ENCODE data around the gene NAALADL2. TPM values are rescaled to one million over a fixed set of nuclear protein-coding genes. Genes with fewer than 3 reads are reported as not detected.

NAALADL2 gene
- total and polyA plus RNA-seq, 9 of the 15 experiments (the other 6 are each of a cell fraction or from before 2014, with no cell fraction given), result 0.29 to 1.1 (median 0.79) TPM; not detected in 1

DNA sequence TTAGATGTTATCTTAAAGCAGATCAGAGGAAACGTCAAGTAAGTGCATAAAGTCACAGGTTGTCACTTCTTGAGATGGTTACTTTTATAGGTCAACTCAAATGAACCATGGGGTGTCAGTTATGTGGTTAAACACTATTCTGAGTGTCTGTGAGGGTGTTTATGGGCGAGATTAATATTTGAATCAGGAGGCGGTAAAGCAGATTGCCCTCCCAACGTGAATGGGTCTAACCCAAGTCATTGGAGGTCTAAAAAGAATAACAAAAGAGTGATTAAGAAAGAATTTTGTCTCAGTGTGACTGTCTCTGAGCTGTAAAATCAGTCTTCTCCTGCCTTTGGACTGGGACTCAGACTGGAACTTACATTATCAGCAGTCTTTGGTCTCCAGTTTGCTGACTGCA, 977.5 kb downstream of the NAALADL2 start:
- WGBS (ENCODE audit: insufficient coverage, low coverage, missing lambda C conversion rate), result 0% methylated on average over 4 of the region's 4 CpGs
- POLR2A ChIA-PET, result no interaction called here

More for the DNA sequence above, 977.5 kb downstream of the NAALADL2 start:
- Histone ChIP-seq H3K27me3 (ENCODE audit: control insufficient read depth in 2 of 2, insufficient read depth in 2 of 2, low read length in 2 of 2) (no peaks in the 10 kb centered on the region), H3K4me3 (no peak overlapping the region), H3K9me1 (ENCODE audit: control insufficient read depth, insufficient read depth, low read length) (no peaks in the 10 kb centered on the region), H3K4me1 (replicated peaks in 1 of 2; ENCODE audit: control insufficient read depth in 2 of 2, insufficient read depth in 2 of 2, low read length in 2 of 2) (no peaks in the 10 kb centered on the region), H2AFZ (ENCODE audit: low read depth, low read length) (no peak overlapping the region), H3K9ac (ENCODE audit: insufficient read depth in 1 of 2, low read depth in 2 of 2, low read length in 2 of 2) (no peak overlapping the region), H3K27ac (ENCODE audit: extremely low read depth, low read depth, low read length) (no peak overlapping the region), H4K20me1 (replicated peaks; ENCODE audit: control insufficient read depth, insufficient read depth, low read length) (no peaks in the 10 kb centered on the region), H3K9me3 (replicated peaks; ENCODE audit: control insufficient read depth, insufficient read depth, low read depth, low read length) (no peaks in the 10 kb centered on the region; the same call in 1 of the 2 replicates), H3K79me2 (ENCODE audit: control insufficient read depth, insufficient read depth, low read length) (no peaks in the 10 kb centered on the region), H3K4me2 (ENCODE audit: insufficient read depth, low read length) (no peak overlapping the region), H3K36me3 (ENCODE audit: control insufficient read depth, insufficient read depth, low read length) (no peaks in the 10 kb centered on the region)
- FAIRE-seq, result no peak
- CTCF ChIA-PET (ENCODE audit: low intra/inter-chr PET ratio), result no interaction called here
- DNase-seq (ENCODE audit: extremely low read depth in 1 of 4, low spot score in 3 of 4), result no peak
- TF ChIP-seq CREM (IDR thresholded peaks at IDR 0.05; ENCODE audit: low read depth), result no peak
- TF ChIP-seq ZNF239 (CRISPR knock-in tag; IDR thresholded peaks at IDR 0.05), result no peak
- TF ChIP-seq, protein P1, sequence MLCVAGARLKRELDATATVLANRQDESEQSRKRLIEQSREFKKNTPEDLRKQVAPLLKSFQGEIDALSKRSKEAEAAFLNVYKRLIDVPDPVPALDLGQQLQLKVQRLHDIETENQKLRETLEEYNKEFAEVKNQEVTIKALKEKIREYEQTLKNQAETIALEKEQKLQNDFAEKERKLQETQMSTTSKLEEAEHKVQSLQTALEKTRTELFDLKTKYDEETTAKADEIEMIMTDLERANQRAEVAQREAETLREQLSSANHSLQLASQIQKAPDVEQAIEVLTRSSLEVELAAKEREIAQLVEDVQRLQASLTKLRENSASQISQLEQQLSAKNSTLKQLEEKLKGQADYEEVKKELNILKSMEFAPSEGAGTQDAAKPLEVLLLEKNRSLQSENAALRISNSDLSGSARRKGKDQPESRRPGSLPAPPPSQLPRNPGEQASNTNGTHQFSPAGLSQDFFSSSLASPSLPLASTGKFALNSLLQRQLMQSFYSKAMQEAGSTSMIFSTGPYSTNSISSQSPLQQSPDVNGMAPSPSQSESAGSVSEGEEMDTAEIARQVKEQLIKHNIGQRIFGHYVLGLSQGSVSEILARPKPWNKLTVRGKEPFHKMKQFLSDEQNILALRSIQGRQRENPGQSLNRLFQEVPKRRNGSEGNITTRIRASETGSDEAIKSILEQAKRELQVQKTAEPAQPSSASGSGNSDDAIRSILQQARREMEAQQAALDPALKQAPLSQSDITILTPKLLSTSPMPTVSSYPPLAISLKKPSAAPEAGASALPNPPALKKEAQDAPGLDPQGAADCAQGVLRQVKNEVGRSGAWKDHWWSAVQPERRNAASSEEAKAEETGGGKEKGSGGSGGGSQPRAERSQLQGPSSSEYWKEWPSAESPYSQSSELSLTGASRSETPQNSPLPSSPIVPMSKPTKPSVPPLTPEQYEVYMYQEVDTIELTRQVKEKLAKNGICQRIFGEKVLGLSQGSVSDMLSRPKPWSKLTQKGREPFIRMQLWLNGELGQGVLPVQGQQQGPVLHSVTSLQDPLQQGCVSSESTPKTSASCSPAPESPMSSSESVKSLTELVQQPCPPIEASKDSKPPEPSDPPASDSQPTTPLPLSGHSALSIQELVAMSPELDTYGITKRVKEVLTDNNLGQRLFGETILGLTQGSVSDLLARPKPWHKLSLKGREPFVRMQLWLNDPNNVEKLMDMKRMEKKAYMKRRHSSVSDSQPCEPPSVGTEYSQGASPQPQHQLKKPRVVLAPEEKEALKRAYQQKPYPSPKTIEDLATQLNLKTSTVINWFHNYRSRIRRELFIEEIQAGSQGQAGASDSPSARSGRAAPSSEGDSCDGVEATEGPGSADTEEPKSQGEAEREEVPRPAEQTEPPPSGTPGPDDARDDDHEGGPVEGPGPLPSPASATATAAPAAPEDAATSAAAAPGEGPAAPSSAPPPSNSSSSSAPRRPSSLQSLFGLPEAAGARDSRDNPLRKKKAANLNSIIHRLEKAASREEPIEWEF (CRISPR knock-in tag; IDR thresholded peaks at IDR 0.05), result no peak
- TF ChIP-seq C11orf30 (IDR thresholded peaks at IDR 0.05; ENCODE audit: low read depth), result no peak
- TF ChIP-seq ZNF384 (IDR thresholded peaks at IDR 0.05; ENCODE audit: low read depth, low read length), result no peak
- TF ChIP-seq, protein P2, sequence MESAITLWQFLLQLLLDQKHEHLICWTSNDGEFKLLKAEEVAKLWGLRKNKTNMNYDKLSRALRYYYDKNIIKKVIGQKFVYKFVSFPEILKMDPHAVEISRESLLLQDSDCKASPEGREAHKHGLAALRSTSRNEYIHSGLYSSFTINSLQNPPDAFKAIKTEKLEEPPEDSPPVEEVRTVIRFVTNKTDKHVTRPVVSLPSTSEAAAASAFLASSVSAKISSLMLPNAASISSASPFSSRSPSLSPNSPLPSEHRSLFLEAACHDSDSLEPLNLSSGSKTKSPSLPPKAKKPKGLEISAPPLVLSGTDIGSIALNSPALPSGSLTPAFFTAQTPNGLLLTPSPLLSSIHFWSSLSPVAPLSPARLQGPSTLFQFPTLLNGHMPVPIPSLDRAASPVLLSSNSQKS (CRISPR knock-in tag; IDR thresholded peaks at IDR 0.05), result no peak
- TF ChIP-seq, protein P3, sequence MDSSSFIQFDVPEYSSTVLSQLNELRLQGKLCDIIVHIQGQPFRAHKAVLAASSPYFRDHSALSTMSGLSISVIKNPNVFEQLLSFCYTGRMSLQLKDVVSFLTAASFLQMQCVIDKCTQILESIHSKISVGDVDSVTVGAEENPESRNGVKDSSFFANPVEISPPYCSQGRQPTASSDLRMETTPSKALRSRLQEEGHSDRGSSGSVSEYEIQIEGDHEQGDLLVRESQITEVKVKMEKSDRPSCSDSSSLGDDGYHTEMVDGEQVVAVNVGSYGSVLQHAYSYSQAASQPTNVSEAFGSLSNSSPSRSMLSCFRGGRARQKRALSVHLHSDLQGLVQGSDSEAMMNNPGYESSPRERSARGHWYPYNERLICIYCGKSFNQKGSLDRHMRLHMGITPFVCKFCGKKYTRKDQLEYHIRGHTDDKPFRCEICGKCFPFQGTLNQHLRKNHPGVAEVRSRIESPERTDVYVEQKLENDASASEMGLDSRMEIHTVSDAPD (CRISPR knock-in tag; IDR thresholded peaks at IDR 0.05), result no peak
- no peak for TF ChIP-seq HDAC6 (IDR thresholded peaks at IDR 0.05; ENCODE audit: low read depth, low read length)
- no peak for TF ChIP-seq TEAD1 (CRISPR knock-in tag; IDR thresholded peaks at IDR 0.05)
- no peak for TF ChIP-seq FOXA1 (IDR thresholded peaks at IDR 0.05; ENCODE audit: borderline replicate concordance)
- ATAC-seq, result no peak
- BruUV-seq (replicated peaks), result no TSS peak
- intact Hi-C loops (cut with micrococcal nuclease) (no loop called here), in situ Hi-C loops (cut with MboI) (no loop called here)
